WTC11 (cell line): ENCODE data around the gene BFSP1. TPM values are rescaled to one million over a fixed set of nuclear protein-coding genes. Genes with fewer than 3 reads are reported as not detected.

Source experiments
- AR ChIP-seq: fragments of 250-450 bp; sonication (Bioruptor Pico); IDR thresholded peaks from 2 replicates; pipeline ENCODE4 v1.9.0; 2021; ENCODE audit warnings: mild to moderate bottlenecking
- ARID4B ChIP-seq: sonication (generic); formaldehyde crosslinking; IDR thresholded peaks from 2 replicates; pipeline ENCODE4 v1.8.0; 2023; ENCODE audit warnings: missing genetic modification reagents, mild to moderate bottlenecking, borderline replicate concordance
- CBFB ChIP-seq: sonication (generic); formaldehyde crosslinking; IDR thresholded peaks from 2 replicates; pipeline ENCODE4 v1.8.1; 2022; ENCODE audit warnings: mild to moderate bottlenecking, low read depth, missing genetic modification reagents
- E2F1 ChIP-seq: sonication (generic); formaldehyde crosslinking; IDR thresholded peaks from 2 replicates; pipeline ENCODE4 v1.8.0; 2022; ENCODE audit warnings: mild to moderate bottlenecking, missing genetic modification reagents
- ELF4 ChIP-seq: sonication (generic); formaldehyde crosslinking; IDR thresholded peaks from 2 replicates; pipeline ENCODE4 v1.8.1; 2022; ENCODE audit warnings: low read depth, mild to moderate bottlenecking, moderate library complexity, missing genetic modification reagents
- FOXP1 ChIP-seq: sonication (generic); formaldehyde crosslinking; IDR thresholded peaks from 2 replicates; pipeline ENCODE4 v1.8.0; 2022; ENCODE audit warnings: missing genetic modification reagents, mild to moderate bottlenecking, moderate library complexity, borderline replicate concordance
- GRHL2 ChIP-seq: fragments of 250-450 bp; sonication (Bioruptor Pico); IDR thresholded peaks from 2 replicates; pipeline ENCODE4 v1.8.0; 2022; ENCODE audit warnings: mild to moderate bottlenecking, moderate library complexity; ENCODE audit not compliant: insufficient replicate concordance, severe bottlenecking
- KAT7 ChIP-seq: sonication (generic); formaldehyde crosslinking; IDR thresholded peaks from 2 replicates; pipeline ENCODE4 v1.8.1; 2023; ENCODE audit warnings: missing genetic modification reagents, mild to moderate bottlenecking, borderline replicate concordance
- NFATC4 ChIP-seq: fragments of 250-450 bp; sonication (Bioruptor Pico); IDR thresholded peaks from 2 replicates; pipeline ENCODE4 v1.9.0; 2021; ENCODE audit warnings: mild to moderate bottlenecking
- NFE2L1 ChIP-seq: sonication (generic); formaldehyde crosslinking; IDR thresholded peaks from 2 replicates; pipeline ENCODE4 v1.8.1; 2023; ENCODE audit warnings: missing genetic modification reagents
- TEAD4 ChIP-seq: sonication (generic); formaldehyde crosslinking; IDR thresholded peaks from 2 replicates; pipeline ENCODE4 v1.8.0; 2022; ENCODE audit warnings: mild to moderate bottlenecking, missing genetic modification reagents
- USF2 ChIP-seq: sonication (generic); formaldehyde crosslinking; IDR thresholded peaks from 2 replicates; pipeline ENCODE4 v1.8.1; 2023; ENCODE audit warnings: mild to moderate bottlenecking, missing genetic modification reagents, moderate library complexity
- ZNF512 ChIP-seq: sonication (generic); formaldehyde crosslinking; IDR thresholded peaks from 2 replicates; pipeline ENCODE4 v1.8.1; 2022; ENCODE audit warnings: missing genetic modification reagents, borderline replicate concordance
- total RNA-seq: library from RNA; stranded (reverse); gene quantifications from 3 replicates; pipeline ENCODE4 v1.2.3, GENCODE V29; 2021

Gene BFSP1
- total RNA-seq, 1 experiment from 2014 or later, result 3.0 TPM

- no peak for TF ChIP-seq NFE2L1
- TF ChIP-seq NFATC4 (CRISPR knock-in tag), result no peak
- TF ChIP-seq KAT7, result no peak
- peak; percentile 68 for TF ChIP-seq USF2
- TF ChIP-seq CBFB (CRISPR knock-in tag), result peak; percentile 87; the same call in 1 of the 2 replicates
- no peak; the same call in 1 of the 2 replicates for TF ChIP-seq ELF4 (CRISPR knock-in tag)
- no peak for TF ChIP-seq GRHL2 (CRISPR knock-in tag)
- TF ChIP-seq E2F1 (CRISPR knock-in tag), result 0 out of 2 replicates have a peak, but pooled peaks have one; percentile 28
- peak; percentile 61; the same call in 1 of the 2 replicates for TF ChIP-seq FOXP1 (CRISPR knock-in tag)
- TF ChIP-seq ARID4B (CRISPR knock-in tag), result no peak; the same call in 1 of the 2 replicates
- TF ChIP-seq TEAD4 (CRISPR knock-in tag), result peak; percentile 73; the same call in 1 of the 2 replicates
- TF ChIP-seq AR (CRISPR knock-in tag), result no peak
- no peak for TF ChIP-seq ZNF512 (CRISPR knock-in tag)
Measured at GRCh38 chr20:17569616-17570346, 38.6 kb upstream of the BFSP1 start, which contains the start of gene DSTN (continued).
